ENCODE measurements around the gene ECHDC3.

- TF ChIP-seq CTCF (IDR thresholded peaks at IDR 0.05) (no peak), POLR2A (IDR thresholded peaks at IDR 0.05) (no peak)
Observed at GRCh38 chr10:11757454-11757820, 15.3 kb downstream of the ECHDC3 start.

Data from lower leg skin (tissue), 3 donors.